GM12878 (cell line): Measurements from ENCODE around the gene TRH. TPM values are rescaled to one million over a fixed set of nuclear protein-coding genes. Genes with fewer than 3 reads are reported as not detected.

Source experiments
- ATAC-seq: fragments of 200-7000 bp; cut with Tn5 transposase; 3 replicates; pipeline ENCODE4 v1.9.1; 2020; ENCODE audit warnings: mild to moderate bottlenecking, moderate library complexity
- BruUV-seq: library from RNA; stranded (reverse); fragments of 400-500 nt; replicated peaks from 2 replicates; lab custom pipeline; 2021; lab: Mats Ljungman, UMichigan
- CTCF ChIA-PET: fragments of 300-600 bp; sonication (Branson Sonifier 250); formaldehyde crosslinking; extraction: SDS; loops from one replicate; lab custom pipeline; 2021; ENCODE audit warnings: inconsistent platforms; lab: Yijun Ruan, JAX
- POLR2A ChIA-PET: fragments of 350-600 bp; formaldehyde crosslinking; extraction: SDS; loops from one replicate; lab custom pipeline; 2021; ENCODE audit warnings: inconsistent platforms; lab: Charles Lee
- RAD21 ChIA-PET: fragments of 300-600 bp; sonication (Branson Sonifier 250); formaldehyde crosslinking; loops from one replicate; lab custom pipeline; 2023; ENCODE audit warnings: antibody characterized with exemption; ENCODE audit not compliant: unreplicated experiment; lab: Charles Lee
- SMC1A ChIA-PET: fragments of 300-600 bp; sonication (Branson Sonifier 250); formaldehyde crosslinking; loops from one replicate; lab custom pipeline; 2023; ENCODE audit not compliant: unreplicated experiment, uncharacterized antibody; lab: Charles Lee
- DNase-seq: peaks from one replicate; pipeline ENCODE4 v3.0.0-alpha.2; 2011; ENCODE audit warnings: low read depth, low spot score
- FAIRE-seq: peaks from 3 replicates; lab custom pipeline; 2011; peaks lifted over from hg19 to GRCh38; lab: Jason Lieb, UNC
- H2AFZ ChIP-seq: 2 replicates; pipeline ENCODE4 v1.6.0; 2011; ENCODE audit warnings: low read depth, low read length, control low read depth; ENCODE audit not compliant: control insufficient read depth
- H3K27ac ChIP-seq: 2 replicates; pipeline ENCODE4 v1.5.1; 2011; ENCODE audit warnings: control low read depth; ENCODE audit not compliant: control insufficient read depth, insufficient read depth
- H3K27me3 ChIP-seq, 2 experiments: replicated peaks in 1 of 2; 2 replicates each; pipeline versions ENCODE4 v1.6.0 to v1.6.1; 2011; ENCODE audit warnings: low read length in 1 of 2; ENCODE audit not compliant: control insufficient read depth in 2 of 2, insufficient read depth in 2 of 2
- H3K36me3 ChIP-seq, 2 experiments: 2 replicates each; pipeline ENCODE4 v1.5.1; 2011; ENCODE audit warnings: low read length in 1 of 2; ENCODE audit not compliant: control insufficient read depth in 2 of 2, insufficient read depth in 2 of 2
- H3K4me1 ChIP-seq: 2 replicates; pipeline ENCODE4 v1.6.1; 2011; ENCODE audit warnings: mild to moderate bottlenecking, low read length, moderate library complexity, mixed read lengths; ENCODE audit not compliant: control insufficient read depth, insufficient read depth
- H3K4me2 ChIP-seq: 2 replicates; pipeline ENCODE4 v1.6.0; 2011; ENCODE audit warnings: control low read depth; ENCODE audit not compliant: control insufficient read depth, insufficient read depth
- H3K4me3 ChIP-seq: fragments of 200-600 bp; sonication (generic); 2 replicates; pipeline ENCODE4 v1.5.1; 2016
- H3K79me2 ChIP-seq: 2 replicates; pipeline ENCODE4 v1.6.0; 2011; ENCODE audit warnings: low read length; ENCODE audit not compliant: control insufficient read depth, insufficient read depth
- H3K9ac ChIP-seq: 2 replicates; pipeline ENCODE4 v1.8.0; 2011; ENCODE audit warnings: low read length, control low read depth, mixed read lengths; ENCODE audit not compliant: control insufficient read depth, insufficient read depth
- H3K9me3 ChIP-seq: replicated peaks from 3 replicates; pipeline ENCODE4 v1.5.1; 2011; ENCODE audit warnings: mild to moderate bottlenecking, low read length; ENCODE audit not compliant: control insufficient read depth, insufficient read depth
- H4K20me1 ChIP-seq: 2 replicates; pipeline ENCODE4 v1.6.0; 2011; ENCODE audit not compliant: control insufficient read depth, insufficient read depth
- BHLHE40 ChIP-seq, 2 experiments: fragments of 450-650 bp in 1 of 2; IDR thresholded peaks; 2 replicates each; pipeline ENCODE4 v1.6.1; 2011 to 2017; ENCODE audit warnings: low read depth in 2 of 2, borderline replicate concordance in 1 of 2, improper control_type of control experiment in 1 of 2, low read length in 1 of 2, mild to moderate bottlenecking in 1 of 2
- CBX3 ChIP-seq: fragments of 200-600 bp; sonication (generic); IDR thresholded peaks from 2 replicates; pipeline ENCODE4 v1.6.1; 2016; ENCODE audit warnings: low read depth, borderline replicate concordance
- CEBPZ ChIP-seq: fragments of 150-350 bp; IDR thresholded peaks from 2 replicates; pipeline ENCODE4 v1.6.1; 2016; ENCODE audit warnings: low read depth, low read length
- CREM ChIP-seq: IDR thresholded peaks from 2 replicates; pipeline ENCODE4 v1.6.1; 2014; ENCODE audit warnings: antibody characterized with exemption, low read depth
- CUX1 ChIP-seq: IDR thresholded peaks from 2 replicates; pipeline ENCODE4 v1.6.1; 2012; ENCODE audit warnings: improper control_type of control experiment, low read depth, low read length; ENCODE audit not compliant: insufficient replicate concordance
- FOXM1 ChIP-seq: IDR thresholded peaks from 2 replicates; pipeline ENCODE4 v1.6.1; 2012; ENCODE audit warnings: low read depth, mild to moderate bottlenecking, inconsistent platforms, low read length, moderate library complexity
- MAX ChIP-seq: IDR thresholded peaks from 2 replicates; pipeline ENCODE4 v1.6.1; 2012; ENCODE audit warnings: low read depth, low read length, improper control_type of control experiment
- NBN ChIP-seq: fragments of 450-650 bp; IDR thresholded peaks from 2 replicates; pipeline ENCODE4 v1.6.1; 2016
- NFYA ChIP-seq: IDR thresholded peaks from 2 replicates; pipeline ENCODE4 v1.6.1; 2011; ENCODE audit warnings: low read depth, mild to moderate bottlenecking, low read length, improper control_type of control experiment, borderline replicate concordance
- NRF1 ChIP-seq: conservative IDR thresholded peaks from 2 replicates; pipeline ENCODE4 v1.6.1; 2011; ENCODE audit warnings: mild to moderate bottlenecking, low read depth, low read length, improper control_type of control experiment
- RBBP5 ChIP-seq: fragments of 200-600 bp; sonication (generic); conservative IDR thresholded peaks from 2 replicates; pipeline ENCODE4 v1.6.1; 2016
- RFX5 ChIP-seq: IDR thresholded peaks from 2 replicates; pipeline ENCODE4 v1.6.1; 2011; ENCODE audit warnings: low read depth, low read length, improper control_type of control experiment
- STAT1 ChIP-seq: fragments of 450-650 bp; conservative IDR thresholded peaks from 2 replicates; pipeline ENCODE4 v1.6.1; 2014; ENCODE audit warnings: antibody characterized with exemption, mild to moderate bottlenecking
- SUPT20H ChIP-seq: IDR thresholded peaks from 2 replicates; pipeline ENCODE4 v1.6.1; 2011; ENCODE audit warnings: low read depth, mild to moderate bottlenecking, low read length, moderate library complexity, borderline replicate concordance; ENCODE audit not compliant: control insufficient read depth
- ZNF217 ChIP-seq: fragments of 450-650 bp; IDR thresholded peaks from 2 replicates; pipeline ENCODE4 v1.6.1; 2017; ENCODE audit warnings: antibody characterized with exemption, mild to moderate bottlenecking
- in situ Hi-C: fragments of 300-500 bp; cut with MboI; formaldehyde crosslinking; loops from 9 replicates; pipeline ENCODE4 v1.14.3; 2018; ENCODE audit warnings: mixed read lengths
- intact Hi-C: fragments of 100-400 bp; cut with micrococcal nuclease; formaldehyde crosslinking; loops from one replicate; pipeline ENCODE4 v1.14.2; 2022; ENCODE audit not compliant: unreplicated experiment
- polyA plus RNA-seq, 11 experiments: library from polyadenylated mRNA; depleted of rRNA in 4 of 11; unstranded in 6 of 11; stranded (reverse) in 5 of 11; fragments of >200 nt; fragmentation: Nextera tagmentation in 4 of 11; fragmentation: Illumina TruSeq in 1 of 11; extraction: Ambion mirVana in 4 of 11; extraction: Trizol in 1 of 11; gene quantifications; 1 replicate in 1 of 11; 2 replicates in 10 of 11; pipeline versions ENCODE4 v1.2.1 to v1.2.3, GENCODE V29; 2011 to 2016; ENCODE audit warnings: inconsistent platforms in 2 of 11, missing spikeins in 2 of 11, low read depth in 1 of 11
- total RNA-seq, 4 experiments: library from RNA; depleted of rRNA in 3 of 4; stranded (reverse); fragments of >200 nt in 3 of 4; fragmentation: Illumina TruSeq in 1 of 4; extraction: Trizol in 1 of 4; gene quantifications; 2 replicates each; pipeline versions ENCODE4 v1.2.1 to v1.2.3, GENCODE V29; 2013 to 2021

Gene TRH
- total and polyA plus RNA-seq, 10 of the 15 experiments (the other 5 are each of a cell fraction or from before 2014, with no cell fraction given): not detected

GRCh38 chr3:129956936-129957335, 17.6 kb upstream of the TRH start:
- no peak overlapping the region for H3K4me2 ChIP-seq
- H3K36me3 ChIP-seq: no peaks in the 10 kb centered on the region
- no peak overlapping the region for H3K27ac ChIP-seq
- POLR2A ChIA-PET: no interaction called here
- H3K27me3 ChIP-seq: no peaks in the 10 kb centered on the region; a peak in 1 of 4 replicates
- H3K79me2 ChIP-seq: no peaks in the 10 kb centered on the region
- intact Hi-C loops: no loop called here
- H4K20me1 ChIP-seq: no peaks in the 10 kb centered on the region
- FAIRE-seq (no peak), DNase-seq (no peak), ATAC-seq (no peak)
- H3K9me3 ChIP-seq: no peaks in the 10 kb centered on the region
- H3K4me1 ChIP-seq: no peaks in the 10 kb centered on the region
- CTCF ChIA-PET: no interaction called here
- RAD21 ChIA-PET: interaction anchor here (0.6 kb wide), 1 partner anchor 82 kb away, joined by 3 read pairs; no protein-coding TSS in a partner anchor
- H2AFZ ChIP-seq: no peak overlapping the region
- no peak overlapping the region for H3K9ac ChIP-seq
- SMC1A ChIA-PET: no interaction called here
- no peak overlapping the region for H3K4me3 ChIP-seq
- in situ Hi-C loops: no loop called here
- no TSS peak for BruUV-seq
- TF ChIP-seq BHLHE40 (IDR thresholded peaks at IDR 0.05; ENCODE audit: borderline replicate concordance in 1 of 2, low read depth in 2 of 2, low read length in 1 of 2) (no peak), RBBP5 (no peak), FOXM1 (no peak), SUPT20H (no peak), CEBPZ (no peak), NRF1 (no peak), STAT1 (no peak), CREM (no peak), RFX5 (no peak), ZNF217 (no peak), CBX3 (no peak), MAX (no peak), NFYA (no peak), CUX1 (no peak), NBN (no peak)
